Measurements from ENCODE around the gene PRPF18. TPM values are rescaled to one million over a fixed set of nuclear protein-coding genes. Genes with fewer than 3 reads are reported as not detected.

The PRPF18 gene
- total and polyA plus RNA-seq, 2 of the 4 experiments (the other 2 are of a cell fraction): 10.0 to 16.9 TPM

DNA sequence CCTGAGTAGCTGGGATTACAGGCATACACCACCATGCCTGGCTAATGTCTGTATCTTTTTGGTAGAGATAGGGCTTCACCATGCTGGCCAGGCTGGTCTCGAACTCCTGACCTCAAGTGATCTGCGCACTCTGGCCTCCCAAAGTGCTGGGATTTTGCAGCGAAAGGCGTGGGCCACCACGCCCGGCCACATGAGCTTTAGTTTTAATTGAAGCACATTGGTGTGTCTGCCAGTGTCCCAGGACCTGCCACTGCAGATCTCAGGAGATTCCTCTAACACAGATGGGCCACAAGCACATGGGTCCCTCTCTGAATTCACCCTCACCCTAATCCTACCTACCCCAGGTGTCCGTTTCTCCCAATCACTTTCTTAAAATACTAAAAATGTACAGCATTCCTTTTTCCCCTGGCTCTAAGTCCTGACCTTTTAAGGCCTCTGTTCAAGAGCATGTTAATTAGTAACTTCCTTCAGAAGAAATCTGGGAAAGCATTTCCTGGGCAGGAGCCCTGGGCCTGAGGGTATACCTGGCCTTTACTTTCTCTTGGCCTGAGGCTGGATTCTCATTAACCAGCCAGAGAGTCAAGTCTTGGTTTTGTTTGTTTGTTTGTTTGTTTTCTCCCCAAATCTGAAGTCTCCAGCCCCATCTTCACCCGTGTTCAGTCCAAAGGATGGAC lies 82.6 kb downstream of the PRPF18 start:
- Histone ChIP-seq H4K5ac (ENCODE audit: low read depth, low read length) (no peak overlapping the region), H3K23ac (ENCODE audit: low read depth, low read length) (no peak overlapping the region), H3K9me1 (ENCODE audit: insufficient read depth, low read length) (peaks cover 18% of the 10 kb centered on the region), H3K4me3 (ENCODE audit: insufficient read depth, low read depth, low read length) (no peak overlapping the region), H2BK5ac (ENCODE audit: low read depth, low read length, poor library complexity, severe bottlenecking) (no peak overlapping the region), H3K27me3 (ENCODE audit: control insufficient read depth, insufficient read depth, low read length) (no peaks in the 10 kb centered on the region), H2BK20ac (ENCODE audit: low read depth, low read length) (no peak overlapping the region), H4K20me1 (ENCODE audit: insufficient read depth, low read length) (peaks cover 3% of the 10 kb centered on the region; the same call in 1 of the 2 replicates), H2AK9ac (replicated peaks; ENCODE audit: low read depth, low read length, poor library complexity) (no peak overlapping the region), H3K9ac (ENCODE audit: low read depth, low read length) (no peak overlapping the region), H4K8ac (ENCODE audit: low read depth in 2 of 2, low read length in 2 of 2) (no peak overlapping the region), H2AFZ (replicated peaks; ENCODE audit: low read length, poor library complexity) (no peak overlapping the region), H3K9me3 (ENCODE audit: control insufficient read depth, insufficient read depth, low read length) (no peaks in the 10 kb centered on the region), H2AK5ac (ENCODE audit: low read depth, low read length) (no peak overlapping the region), H3K4me2 (ENCODE audit: low read depth, low read length) (no peak overlapping the region), H3K79me1 (ENCODE audit: low read depth in 1 of 2, low read length in 2 of 2) (peaks cover 19 to 69% of the 10 kb centered on the region in 2 experiments), H3K18ac (ENCODE audit: low read depth, low read length) (no peak overlapping the region), H2BK15ac (ENCODE audit: low read depth, low read length) (no peak overlapping the region), H4K91ac (ENCODE audit: insufficient read depth, low read depth, low read length) (no peak overlapping the region), H3K27ac (ENCODE audit: insufficient read depth, low read length) (no peak overlapping the region), H3K14ac (replicated peaks; ENCODE audit: low read depth, low read length) (no peak overlapping the region), H3K56ac (ENCODE audit: extremely low read depth, insufficient read depth, low read length) (no peak overlapping the region), H3K4ac (ENCODE audit: low read depth, low read length) (no peak overlapping the region), H3K36me3 (ENCODE audit: control insufficient read depth, insufficient read depth, low read length) (peaks cover 52% of the 10 kb centered on the region), H2BK120ac (ENCODE audit: low read depth, low read length) (no peak overlapping the region), H3K4me1 (ENCODE audit: control insufficient read depth, insufficient read depth, low read length) (peaks cover 8% of the 10 kb centered on the region; the same call in 1 of the 2 replicates)
- BruUV-seq (replicated peaks): no TSS peak
- dilution Hi-C loops (cut with HindIII; ENCODE audit: low sequenced_read_pairs, unreplicated experiment) (no loop called here), in situ Hi-C loops (cut with MboI; ENCODE audit: low sequenced_read_pairs) (loop anchor here (5.0 to 25.0 kb wide), 2 partner anchors 108 to 418 kb away; no protein-coding TSS in a partner anchor), intact Hi-C loops (cut with micrococcal nuclease) (loop anchor here (10.0 kb wide), 1 partner anchor 425 kb away; no protein-coding TSS in a partner anchor)
- POLR2A ChIA-PET (ENCODE audit: unreplicated experiment): no interaction called here
- DNase-seq (no peak), ATAC-seq (ENCODE audit: low read depth) (no peak)
- CTCF ChIA-PET: no interaction called here
- no peak for TF ChIP-seq SMC3 (IDR thresholded peaks at IDR 0.05; ENCODE audit: low read depth, low read length)
- no peak for TF ChIP-seq FOS (IDR thresholded peaks at IDR 0.05; ENCODE audit: low read depth, low read length)
- no peak for TF ChIP-seq MAFK (IDR thresholded peaks at IDR 0.05; ENCODE audit: low read depth, low read length)
- TF ChIP-seq, protein P1, sequence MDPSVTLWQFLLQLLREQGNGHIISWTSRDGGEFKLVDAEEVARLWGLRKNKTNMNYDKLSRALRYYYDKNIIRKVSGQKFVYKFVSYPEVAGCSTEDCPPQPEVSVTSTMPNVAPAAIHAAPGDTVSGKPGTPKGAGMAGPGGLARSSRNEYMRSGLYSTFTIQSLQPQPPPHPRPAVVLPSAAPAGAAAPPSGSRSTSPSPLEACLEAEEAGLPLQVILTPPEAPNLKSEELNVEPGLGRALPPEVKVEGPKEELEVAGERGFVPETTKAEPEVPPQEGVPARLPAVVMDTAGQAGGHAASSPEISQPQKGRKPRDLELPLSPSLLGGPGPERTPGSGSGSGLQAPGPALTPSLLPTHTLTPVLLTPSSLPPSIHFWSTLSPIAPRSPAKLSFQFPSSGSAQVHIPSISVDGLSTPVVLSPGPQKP (IDR thresholded peaks at IDR 0.05; ENCODE audit: borderline replicate concordance, low read depth, low read length): no peak
- TF ChIP-seq, protein P2, sequence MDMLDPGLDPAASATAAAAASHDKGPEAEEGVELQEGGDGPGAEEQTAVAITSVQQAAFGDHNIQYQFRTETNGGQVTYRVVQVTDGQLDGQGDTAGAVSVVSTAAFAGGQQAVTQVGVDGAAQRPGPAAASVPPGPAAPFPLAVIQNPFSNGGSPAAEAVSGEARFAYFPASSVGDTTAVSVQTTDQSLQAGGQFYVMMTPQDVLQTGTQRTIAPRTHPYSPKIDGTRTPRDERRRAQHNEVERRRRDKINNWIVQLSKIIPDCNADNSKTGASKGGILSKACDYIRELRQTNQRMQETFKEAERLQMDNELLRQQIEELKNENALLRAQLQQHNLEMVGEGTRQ (IDR thresholded peaks at IDR 0.05; ENCODE audit: low read depth, low read length): no peak
- no peak for TF ChIP-seq MAZ (IDR thresholded peaks at IDR 0.05; ENCODE audit: borderline replicate concordance, low read depth, low read length)
- TF ChIP-seq MXI1 (IDR thresholded peaks at IDR 0.05; ENCODE audit: borderline replicate concordance, low read depth, low read length): no peak
- no peak for TF ChIP-seq RCOR1 (IDR thresholded peaks at IDR 0.05; ENCODE audit: insufficient replicate concordance, low read length)
- TF ChIP-seq, protein P3, sequence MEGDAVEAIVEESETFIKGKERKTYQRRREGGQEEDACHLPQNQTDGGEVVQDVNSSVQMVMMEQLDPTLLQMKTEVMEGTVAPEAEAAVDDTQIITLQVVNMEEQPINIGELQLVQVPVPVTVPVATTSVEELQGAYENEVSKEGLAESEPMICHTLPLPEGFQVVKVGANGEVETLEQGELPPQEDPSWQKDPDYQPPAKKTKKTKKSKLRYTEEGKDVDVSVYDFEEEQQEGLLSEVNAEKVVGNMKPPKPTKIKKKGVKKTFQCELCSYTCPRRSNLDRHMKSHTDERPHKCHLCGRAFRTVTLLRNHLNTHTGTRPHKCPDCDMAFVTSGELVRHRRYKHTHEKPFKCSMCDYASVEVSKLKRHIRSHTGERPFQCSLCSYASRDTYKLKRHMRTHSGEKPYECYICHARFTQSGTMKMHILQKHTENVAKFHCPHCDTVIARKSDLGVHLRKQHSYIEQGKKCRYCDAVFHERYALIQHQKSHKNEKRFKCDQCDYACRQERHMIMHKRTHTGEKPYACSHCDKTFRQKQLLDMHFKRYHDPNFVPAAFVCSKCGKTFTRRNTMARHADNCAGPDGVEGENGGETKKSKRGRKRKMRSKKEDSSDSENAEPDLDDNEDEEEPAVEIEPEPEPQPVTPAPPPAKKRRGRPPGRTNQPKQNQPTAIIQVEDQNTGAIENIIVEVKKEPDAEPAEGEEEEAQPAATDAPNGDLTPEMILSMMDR (conservative IDR thresholded peaks at IDR 0.05; ENCODE audit: low read depth, low read length): no peak
- TF ChIP-seq CHD1 (IDR thresholded peaks at IDR 0.05; ENCODE audit: low read depth, low read length): no peak
- TF ChIP-seq CEBPB (IDR thresholded peaks at IDR 0.05; ENCODE audit: low read depth, low read length): no peak
- TF ChIP-seq NFE2L2 (IDR thresholded peaks at IDR 0.05; ENCODE audit: low read depth, low read length): no peak
- no peak for TF ChIP-seq POLR2A (IDR thresholded peaks at IDR 0.05; ENCODE audit: low read depth, low read length)
- TF ChIP-seq BHLHE40 (IDR thresholded peaks at IDR 0.05; ENCODE audit: low read depth, low read length): no peak
- no peak for TF ChIP-seq RAD21 (IDR thresholded peaks at IDR 0.05; ENCODE audit: low read length)
- TF ChIP-seq RFX5 (IDR thresholded peaks at IDR 0.05; ENCODE audit: low read depth, low read length): no peak
- WGBS, 2 experiments (ENCODE audit: extremely low coverage in 2 of 2, insufficient read length in 1 of 2): 79% methylated on average over 6 of the region's 8 CpGs; no CpG with 5 or more reads in 1 of the 2 experiments

Data from IMR-90 (cell line).